ENCODE measurements around the gene COG5. TPM values are rescaled to one million over a fixed set of nuclear protein-coding genes. Genes with fewer than 3 reads are reported as not detected.

The COG5 gene
- total RNA-seq, 2 experiments from 2014 or later, result 34.0 to 37.7 TPM

- ChIA-PET POLR2A (no interaction called here), CTCF (no interaction called here)
Measured at GRCh38 chr7:107359520-107360316, 204.0 kb downstream of the COG5 start.

- ChIA-PET CTCF (no interaction called here), POLR2A (interaction anchor here (0.6 kb wide), 1 partner anchor 188 kb away, joined by 6 read pairs; no protein-coding TSS in a partner anchor)
Measured at GRCh38 chr7:107355616-107356015, 208.1 kb downstream of the COG5 start.

- CTCF ChIA-PET, result no interaction called here
Measured at GRCh38 chr7:107354640-107355039, 209.1 kb downstream of the COG5 start.

GRCh38 chr7:107353701-107354100, 210.0 kb downstream of the COG5 start:
- CTCF ChIA-PET, result no interaction called here
- POLR2A ChIA-PET, result no interaction called here

More at GRCh38 chr7:107354640-107355039, 209.1 kb downstream of the COG5 start:
- POLR2A ChIA-PET, result no interaction called here

GRCh38 chr7:107345898-107346297, 217.8 kb downstream of the COG5 start:
- POLR2A ChIA-PET, result no interaction called here
- CTCF ChIA-PET, result no interaction called here

GRCh38 chr7:107344799-107345198, 218.9 kb downstream of the COG5 start:
- CTCF ChIA-PET, result no interaction called here
- POLR2A ChIA-PET, result no interaction called here

GRCh38 chr7:107344286-107344685, 219.4 kb downstream of the COG5 start:
- ChIA-PET POLR2A (no interaction called here), CTCF (no interaction called here)

- CTCF ChIA-PET, result no interaction called here
- POLR2A ChIA-PET, result no interaction called here
Measured at GRCh38 chr7:107338080-107338479, 225.6 kb downstream of the COG5 start.

GRCh38 chr7:107332488-107333269, 231.0 kb downstream of the COG5 start:
- CTCF ChIA-PET, result no interaction called here
- POLR2A ChIA-PET, result no interaction called here

- POLR2A ChIA-PET, result no interaction called here
- CTCF ChIA-PET, result no interaction called here
Measured at GRCh38 chr7:107330478-107330877, 233.2 kb downstream of the COG5 start.

GRCh38 chr7:107327986-107328569, 235.6 kb downstream of the COG5 start:
- ChIA-PET CTCF (no interaction called here), POLR2A (no interaction called here)

- CTCF ChIA-PET, result no interaction called here
- POLR2A ChIA-PET, result no interaction called here
Measured at GRCh38 chr7:107326061-107326460, 237.7 kb downstream of the COG5 start.

GRCh38 chr7:107322015-107322414, 241.7 kb downstream of the COG5 start:
- ChIA-PET CTCF (no interaction called here), POLR2A (no interaction called here)

GRCh38 chr7:107321611-107322010, 242.1 kb downstream of the COG5 start:
- CTCF ChIA-PET, result no interaction called here
- POLR2A ChIA-PET, result no interaction called here

GRCh38 chr7:107319724-107320228, 243.9 kb downstream of the COG5 start:
- ChIA-PET POLR2A (no interaction called here), CTCF (no interaction called here)

- ChIA-PET POLR2A (no interaction called here), CTCF (no interaction called here)
Measured at GRCh38 chr7:107318523-107319160, 245.1 kb downstream of the COG5 start.

- ChIA-PET POLR2A (no interaction called here), CTCF (no interaction called here)
Measured at GRCh38 chr7:107315716-107316220, 248.0 kb downstream of the COG5 start.

GRCh38 chr7:107313355-107313754, 250.4 kb downstream of the COG5 start:
- POLR2A ChIA-PET, result no interaction called here
- CTCF ChIA-PET, result no interaction called here

GRCh38 chr7:107312418-107312817, 251.3 kb downstream of the COG5 start:
- ChIA-PET CTCF (interaction anchor here (0.6 kb wide), 1 partner anchor 15 kb away, joined by 3 read pairs; no protein-coding TSS in a partner anchor), POLR2A (no interaction called here)

- ChIA-PET CTCF (no interaction called here), POLR2A (no interaction called here)
Measured at GRCh38 chr7:107309296-107309695, 254.4 kb downstream of the COG5 start.
